DOHH2 (cell line): Measurements from ENCODE around the gene SLC25A18.

Experiments
- H3F3A ChIP-seq: fragments of 200-600 bp; sonication (generic), shearing (Covaris generic); 2 replicates; pipeline ENCODE4 v1.6.0; 2016; ENCODE audit warnings: antibody characterized with exemption, mild to moderate bottlenecking; ENCODE audit not compliant: control insufficient read depth, insufficient read depth
- H3K27ac ChIP-seq: fragments of 200-600 bp; sonication (generic); 2 replicates; pipeline ENCODE4 v1.5.1; 2014; ENCODE audit warnings: low read depth, mild to moderate bottlenecking, low read length, moderate library complexity
- H3K27me3 ChIP-seq: fragments of 200-600 bp; sonication (generic); 2 replicates; pipeline ENCODE4 v1.6.1; 2014; ENCODE audit warnings: mild to moderate bottlenecking, low read length, mixed read lengths; ENCODE audit not compliant: control insufficient read depth
- H3K36me3 ChIP-seq: fragments of 200-600 bp; sonication (generic); 2 replicates; pipeline ENCODE4 v1.6.1; 2014; ENCODE audit warnings: mild to moderate bottlenecking, low read length, moderate library complexity, mixed read lengths; ENCODE audit not compliant: control insufficient read depth
- H3K4me1 ChIP-seq: fragments of 200-600 bp; sonication (generic); 2 replicates; pipeline ENCODE4 v1.6.1; 2014; ENCODE audit warnings: mild to moderate bottlenecking, low read length, mixed read lengths; ENCODE audit not compliant: control insufficient read depth
- H3K4me2 ChIP-seq: fragments of 200-600 bp; sonication (generic); 2 replicates; pipeline ENCODE4 v1.6.0; 2014; ENCODE audit warnings: mild to moderate bottlenecking, low read length, moderate library complexity
- H3K4me3 ChIP-seq: fragments of 200-600 bp; sonication (generic); 2 replicates; pipeline ENCODE4 v1.5.1; 2014; ENCODE audit warnings: mild to moderate bottlenecking, low read length, mixed read lengths
- H3K79me2 ChIP-seq: fragments of 200-600 bp; sonication (generic); 2 replicates; pipeline ENCODE4 v1.6.1; 2014; ENCODE audit warnings: mild to moderate bottlenecking, low read length, mixed read lengths; ENCODE audit not compliant: control insufficient read depth
- H3K9me2 ChIP-seq: fragments of 200-600 bp; sonication (generic); replicated peaks from 2 replicates; pipeline ENCODE4 v1.6.1; 2014; ENCODE audit warnings: mild to moderate bottlenecking, low read length, mixed read lengths; ENCODE audit not compliant: control insufficient read depth
- H3K9me3 ChIP-seq: fragments of 200-600 bp; sonication (generic); 2 replicates; pipeline ENCODE4 v1.6.1; 2014; ENCODE audit warnings: antibody characterized with exemption, low read length, mixed read lengths; ENCODE audit not compliant: control insufficient read depth, insufficient read depth
- H4K20me1 ChIP-seq: fragments of 200-600 bp; sonication (generic); 2 replicates; pipeline ENCODE4 v1.6.0; 2014; ENCODE audit warnings: low read depth, mild to moderate bottlenecking, antibody characterized with exemption, low read length, moderate library complexity; ENCODE audit not compliant: control insufficient read depth, insufficient read depth
- CTCF ChIP-seq: fragments of 200-600 bp; sonication (generic); IDR thresholded peaks from one replicate; pipeline ENCODE4 v1.5.1; 2014; ENCODE audit warnings: antibody characterized with exemption, mild to moderate bottlenecking, low read depth, low read length; ENCODE audit not compliant: poor library complexity, severe bottlenecking
- EZH2phosphoT487 ChIP-seq: fragments of 200-600 bp; sonication (generic); IDR thresholded peaks from 2 replicates; pipeline ENCODE4 v1.6.1; 2017; ENCODE audit warnings: borderline replicate concordance, mild to moderate bottlenecking, antibody characterized with exemption, low read length, moderate library complexity, mixed read lengths

Gene SLC25A18

GRCh38 chr22:17549183-17549582 lies 14.1 kb upstream of the SLC25A18 start:
- TF ChIP-seq EZH2phosphoT487: no peak
- TF ChIP-seq CTCF: no peak
- H3K9me3 ChIP-seq: no peaks in the 10 kb centered on the region
- no peaks in the 10 kb centered on the region for H3F3A ChIP-seq
- no peak overlapping the region for H3K27ac ChIP-seq
- no peaks in the 10 kb centered on the region for H4K20me1 ChIP-seq
- no peaks in the 10 kb centered on the region for H3K9me2 ChIP-seq
- peaks cover 38% of the 10 kb centered on the region for H3K36me3 ChIP-seq
- no peaks in the 10 kb centered on the region for H3K27me3 ChIP-seq
- no peak overlapping the region for H3K4me2 ChIP-seq
- H3K4me3 ChIP-seq: no peak overlapping the region
- H3K79me2 ChIP-seq: no peaks in the 10 kb centered on the region
- H3K4me1 ChIP-seq: no peaks in the 10 kb centered on the region

- Histone ChIP-seq H4K20me1 (no peaks in the 10 kb centered on the region), H3K4me1 (no peaks in the 10 kb centered on the region), H3K27ac (no peak overlapping the region), H3F3A (no peaks in the 10 kb centered on the region), H3K4me2 (no peak overlapping the region), H3K9me2 (no peaks in the 10 kb centered on the region), H3K9me3 (no peaks in the 10 kb centered on the region), H3K4me3 (no peak overlapping the region), H3K36me3 (peaks cover 38% of the 10 kb centered on the region), H3K27me3 (no peaks in the 10 kb centered on the region), H3K79me2 (no peaks in the 10 kb centered on the region)
- TF ChIP-seq EZH2phosphoT487 (no peak), CTCF (no peak)
Observed at GRCh38 chr22:17549655-17550054, 13.6 kb upstream of the SLC25A18 start.

DNA sequence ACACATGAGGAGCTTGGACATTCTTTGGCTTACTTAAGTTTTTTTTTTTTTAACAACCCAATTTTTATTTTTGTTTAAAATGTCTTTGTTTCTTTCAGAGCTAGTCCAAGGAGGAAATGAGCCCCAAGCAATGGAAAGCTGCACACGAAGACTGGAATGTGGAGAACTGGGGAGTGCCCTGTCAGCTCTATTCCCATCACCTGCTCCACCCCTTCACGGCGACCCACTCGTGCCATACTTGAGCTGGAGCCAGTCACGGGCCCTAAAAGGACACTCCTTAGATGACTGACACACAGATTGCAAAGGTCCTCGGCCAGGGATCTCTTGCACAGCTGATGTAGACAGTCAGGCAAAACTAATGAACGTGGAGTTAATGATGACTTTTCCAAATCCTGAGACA lies 10.6 kb upstream of the SLC25A18 start:
- Histone ChIP-seq H3K36me3 (peaks cover 35% of the 10 kb centered on the region), H3K9me3 (no peaks in the 10 kb centered on the region), H3K9me2 (no peaks in the 10 kb centered on the region), H3F3A (no peaks in the 10 kb centered on the region), H3K27me3 (no peaks in the 10 kb centered on the region), H3K79me2 (no peaks in the 10 kb centered on the region), H3K4me2 (no peak overlapping the region), H3K4me1 (no peaks in the 10 kb centered on the region), H4K20me1 (no peaks in the 10 kb centered on the region), H3K4me3 (no peak overlapping the region), H3K27ac (no peak overlapping the region)
- TF ChIP-seq EZH2phosphoT487 (no peak), CTCF (no peak)

GRCh38 chr22:17554814-17555213 lies 8.5 kb upstream of the SLC25A18 start:
- no peak for TF ChIP-seq EZH2phosphoT487
- no peak for TF ChIP-seq CTCF
- H4K20me1 ChIP-seq: no peaks in the 10 kb centered on the region
- no peaks in the 10 kb centered on the region for H3F3A ChIP-seq
- H3K9me3 ChIP-seq: no peaks in the 10 kb centered on the region
- H3K27ac ChIP-seq: no peak overlapping the region
- H3K79me2 ChIP-seq: no peaks in the 10 kb centered on the region
- no peak overlapping the region for H3K4me3 ChIP-seq
- H3K36me3 ChIP-seq: peaks cover 22% of the 10 kb centered on the region
- no peaks in the 10 kb centered on the region for H3K27me3 ChIP-seq
- H3K4me1 ChIP-seq: peaks cover 12% of the 10 kb centered on the region
- no peaks in the 10 kb centered on the region for H3K9me2 ChIP-seq
- H3K4me2 ChIP-seq: no peak overlapping the region
